NB4 (cell line): Measurements from ENCODE around the gene REPS1.
"Not testable (repeated sequence)": the region's sequence is repeated elsewhere in the genome, so short reads cannot be mapped to it uniquely, and the experiment has no call there.

ENCODE experiments used
- POLR2A ChIP-seq: IDR thresholded peaks from 2 replicates; pipeline ENCODE4 v1.6.1; 2011; ENCODE audit warnings: mild to moderate bottlenecking; ENCODE audit not compliant: insufficient read length; ENCODE audit errors: extremely low read depth
- TF ChIP-seq, protein P1 (sequence below): IDR thresholded peaks from one replicate; pipeline ENCODE4 v1.5.1; 2012; ENCODE audit warnings: low read depth, low read length
- TF ChIP-seq, protein P2 (sequence below): IDR thresholded peaks from 2 replicates; pipeline ENCODE4 v1.6.1; 2011; ENCODE audit warnings: low read depth, low read length

DNA sequence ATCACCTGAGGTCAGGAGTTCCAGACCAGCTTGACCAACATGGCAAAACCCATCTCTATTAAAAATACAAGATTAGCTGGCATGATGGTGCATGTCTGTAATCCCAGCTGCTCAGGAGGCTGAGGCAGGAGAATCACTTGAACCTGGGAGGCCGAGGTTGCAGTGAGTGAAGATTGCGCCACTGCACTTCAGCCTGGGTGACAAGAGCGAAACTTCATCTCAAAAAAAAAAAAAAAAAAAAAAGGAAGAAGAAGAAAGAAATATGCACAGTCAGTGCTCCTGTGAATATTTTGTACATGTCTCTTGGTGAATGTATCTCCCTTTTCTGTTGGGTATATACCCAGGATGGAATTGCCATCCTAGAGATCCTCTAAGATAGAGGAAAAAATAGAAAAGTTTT, 37.4 kb upstream of the REPS1 start:
- TF ChIP-seq, protein P1, sequence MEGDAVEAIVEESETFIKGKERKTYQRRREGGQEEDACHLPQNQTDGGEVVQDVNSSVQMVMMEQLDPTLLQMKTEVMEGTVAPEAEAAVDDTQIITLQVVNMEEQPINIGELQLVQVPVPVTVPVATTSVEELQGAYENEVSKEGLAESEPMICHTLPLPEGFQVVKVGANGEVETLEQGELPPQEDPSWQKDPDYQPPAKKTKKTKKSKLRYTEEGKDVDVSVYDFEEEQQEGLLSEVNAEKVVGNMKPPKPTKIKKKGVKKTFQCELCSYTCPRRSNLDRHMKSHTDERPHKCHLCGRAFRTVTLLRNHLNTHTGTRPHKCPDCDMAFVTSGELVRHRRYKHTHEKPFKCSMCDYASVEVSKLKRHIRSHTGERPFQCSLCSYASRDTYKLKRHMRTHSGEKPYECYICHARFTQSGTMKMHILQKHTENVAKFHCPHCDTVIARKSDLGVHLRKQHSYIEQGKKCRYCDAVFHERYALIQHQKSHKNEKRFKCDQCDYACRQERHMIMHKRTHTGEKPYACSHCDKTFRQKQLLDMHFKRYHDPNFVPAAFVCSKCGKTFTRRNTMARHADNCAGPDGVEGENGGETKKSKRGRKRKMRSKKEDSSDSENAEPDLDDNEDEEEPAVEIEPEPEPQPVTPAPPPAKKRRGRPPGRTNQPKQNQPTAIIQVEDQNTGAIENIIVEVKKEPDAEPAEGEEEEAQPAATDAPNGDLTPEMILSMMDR = not testable (repeated sequence)
- TF ChIP-seq, protein P2, sequence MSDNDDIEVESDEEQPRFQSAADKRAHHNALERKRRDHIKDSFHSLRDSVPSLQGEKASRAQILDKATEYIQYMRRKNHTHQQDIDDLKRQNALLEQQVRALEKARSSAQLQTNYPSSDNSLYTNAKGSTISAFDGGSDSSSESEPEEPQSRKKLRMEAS = not testable (repeated sequence)
- TF ChIP-seq POLR2A = not testable (repeated sequence)
